Pancreas (tissue), 10 donors: ENCODE measurements around the gene NF1. TPM values are rescaled to one million over a fixed set of nuclear protein-coding genes. Genes with fewer than 3 reads are reported as not detected.

Source experiments
- ATAC-seq, 4 donors: fragments of 200-7000 bp; cut with Tn5 transposase; one replicate each; pipeline versions ENCODE4 v1.8.0 to v1.9.1; 2020; ENCODE audit warnings: mild to moderate bottlenecking in 4 of 4, moderate library complexity in 4 of 4
- DNase-seq, 6 donors: peaks; one replicate each; pipeline ENCODE4 v3.0.0-alpha.2; 2020
- FAIRE-seq: peaks from 2 replicates; lab custom pipeline; 2012; peaks lifted over from hg19 to GRCh38; lab: Jason Lieb, UNC
- H3K27ac ChIP-seq, 4 donors: fragments of 200-600 bp; sonication (generic); 1 replicate in 3 of 4; 2 replicates in 1 of 4; pipeline versions ENCODE4 v1.5.0 to v1.8.0; 2020
- H3K27me3 ChIP-seq, 4 donors: fragments of 200-600 bp; one replicate each; pipeline ENCODE4 v1.8.0; 2021
- H3K36me3 ChIP-seq, 3 donors: fragments of 200-600 bp; sonication (generic) in 1 of 3; one replicate each; pipeline versions ENCODE4 v1.5.0 to v1.8.0; 2020 to 2021
- H3K4me1 ChIP-seq, 3 donors: fragments of 200-600 bp; one replicate each; pipeline ENCODE4 v1.8.0; 2021
- H3K4me3 ChIP-seq, 4 donors: fragments of 200-600 bp; sonication (generic) in 2 of 4; one replicate each; pipeline versions ENCODE4 v1.5.0 to v1.8.0; 2020 to 2021
- H3K9me3 ChIP-seq, 4 donors: fragments of 200-600 bp; one replicate each; pipeline ENCODE4 v1.8.0; 2021
- WGBS, 2 donors: extraction: QIAGEN DNeasy Blood & Tissue Kit; methylation state at CpG; one replicate each; pipeline ENCODE4 v1.1.7; 2013; 5-methylcytosine and 5-hydroxymethylcytosine counted together
- intact Hi-C, 3 donors: fragments of 100-400 bp; cut with DNase I; formaldehyde crosslinking; loops; one replicate each; pipeline versions ENCODE4 v1.11.1 to v1.14.2; 2022
- polyA plus RNA-seq, 2 donors: library from polyadenylated mRNA; stranded (reverse); fragments of 200-250 nt; gene quantifications; one replicate each; pipeline ENCODE4 v1.2.3, GENCODE V29; 2013
- total RNA-seq, 6 donors: library from RNA; stranded (reverse); fragmentation: NEBNext Ultra II Directional in 4 of 6; extraction: Animal tissue kit (Norgen Biotek cat#: 25700) in 4 of 6; gene quantifications; one replicate each; pipeline versions ENCODE4 v1.2.1 to v1.2.4, GENCODE V29; 2021 to 2023
- TF ChIP-seq, protein P1 (sequence below), 4 donors: fragments of 200-600 bp; sonication (generic) in 3 of 4; IDR thresholded peaks; one replicate each; pipeline versions ENCODE4 v1.5.0 to v1.8.0; 2021; ENCODE audit warnings: antibody characterized with exemption in 4 of 4
- donor health status: healthy with polysubstance abuse.
- donor health status: DM: no; HTN: no; CAD: no; lungs with moderate emphysema.
- donor health status: DM: no; HTN: no; CAD: no.
- donor health status: control.
- donor health status: control.
- donor health status: Bipolar disorder and iron deficiency.
- donor health status: DM: yes; HTN: yes; CAD: no.
- donor health status: DM: no; HTN: no; CAD: no.
- donor health status: DM: no; HTN: no; CAD: no.
- donor health status: DM: yes; HTN: yes; CAD: no.

The NF1 gene
- total and polyA plus RNA-seq, 8 donors, result 6.6 to 38.4 (median 27.8) TPM

DNA sequence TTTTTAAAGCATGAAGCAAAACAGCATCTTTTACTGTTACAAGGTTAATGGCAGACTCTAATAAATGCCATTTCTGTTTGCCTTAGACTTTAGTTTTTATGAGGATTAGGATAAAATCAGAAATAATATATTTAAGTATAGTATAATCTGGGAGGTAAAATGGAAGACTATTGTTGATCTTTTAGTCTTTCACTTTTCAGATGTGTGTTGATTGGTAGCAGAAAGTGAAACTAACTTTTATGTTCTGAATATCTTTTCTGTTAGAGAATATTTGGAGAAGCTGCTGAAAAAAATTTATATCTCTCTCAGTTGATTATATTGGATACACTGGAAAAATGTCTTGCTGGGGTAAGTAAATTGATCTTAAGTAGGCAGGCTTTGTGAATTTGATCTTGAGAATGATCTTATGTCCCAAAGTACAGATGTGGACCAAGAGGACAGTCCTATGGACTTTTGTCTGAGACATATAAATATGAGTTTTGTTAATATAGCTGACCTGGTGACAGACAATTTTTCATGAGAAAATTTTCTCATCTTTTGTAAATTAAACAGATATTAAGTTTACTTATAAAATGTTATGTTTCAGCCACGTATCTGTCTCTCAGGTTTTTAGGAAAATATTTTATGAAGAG, 64.1 kb downstream of the NF1 start:
- TF ChIP-seq, protein P1, sequence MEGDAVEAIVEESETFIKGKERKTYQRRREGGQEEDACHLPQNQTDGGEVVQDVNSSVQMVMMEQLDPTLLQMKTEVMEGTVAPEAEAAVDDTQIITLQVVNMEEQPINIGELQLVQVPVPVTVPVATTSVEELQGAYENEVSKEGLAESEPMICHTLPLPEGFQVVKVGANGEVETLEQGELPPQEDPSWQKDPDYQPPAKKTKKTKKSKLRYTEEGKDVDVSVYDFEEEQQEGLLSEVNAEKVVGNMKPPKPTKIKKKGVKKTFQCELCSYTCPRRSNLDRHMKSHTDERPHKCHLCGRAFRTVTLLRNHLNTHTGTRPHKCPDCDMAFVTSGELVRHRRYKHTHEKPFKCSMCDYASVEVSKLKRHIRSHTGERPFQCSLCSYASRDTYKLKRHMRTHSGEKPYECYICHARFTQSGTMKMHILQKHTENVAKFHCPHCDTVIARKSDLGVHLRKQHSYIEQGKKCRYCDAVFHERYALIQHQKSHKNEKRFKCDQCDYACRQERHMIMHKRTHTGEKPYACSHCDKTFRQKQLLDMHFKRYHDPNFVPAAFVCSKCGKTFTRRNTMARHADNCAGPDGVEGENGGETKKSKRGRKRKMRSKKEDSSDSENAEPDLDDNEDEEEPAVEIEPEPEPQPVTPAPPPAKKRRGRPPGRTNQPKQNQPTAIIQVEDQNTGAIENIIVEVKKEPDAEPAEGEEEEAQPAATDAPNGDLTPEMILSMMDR (IDR thresholded peaks at IDR 0.05), result no peak
- Histone ChIP-seq H3K4me1 (peaks cover 0 to 8% (median 8%) of the 10 kb centered on the region in 3 donors), H3K27ac (no peak overlapping the region), H3K27me3 (no peaks in the 10 kb centered on the region), H3K36me3 (no peaks in the 10 kb centered on the region), H3K4me3 (no peak overlapping the region), H3K9me3 (no peaks in the 10 kb centered on the region)
- peak; percentile 56 for FAIRE-seq
- intact Hi-C loops, result no loop called here
- ATAC-seq, result no peak
- WGBS, 2 donors, result 86 to 88% methylated on average over 1 of the region's 1 CpG
- DNase-seq, result no peak

- H3K9me3 ChIP-seq, result no peaks in the 10 kb centered on the region
- H3K4me3 ChIP-seq, result no peak overlapping the region
- DNase-seq (no peak), ATAC-seq (no peak), FAIRE-seq (no peak)
- no peaks in the 10 kb centered on the region for H3K27me3 ChIP-seq
- no peak overlapping the region for H3K27ac ChIP-seq
- TF ChIP-seq, protein P1 (IDR thresholded peaks at IDR 0.05), result no peak
- intact Hi-C loops, result no loop called here
- 85 to 91% methylated on average over 7 of the region's 7 CpGs for WGBS, 2 donors
- no peaks in the 10 kb centered on the region for H3K36me3 ChIP-seq
- no peaks in the 10 kb centered on the region for H3K4me1 ChIP-seq
Measured at GRCh38 chr17:31163091-31163781, 68.5 kb downstream of the NF1 start.

GRCh38 chr17:31167111-31167510, 72.3 kb downstream of the NF1 start:
- no peak for ATAC-seq
- no peaks in the 10 kb centered on the region for H3K27me3 ChIP-seq
- intact Hi-C loops, result no loop called here

GRCh38 chr17:31171701-31172100, 76.9 kb downstream of the NF1 start:
- H3K9me3 ChIP-seq, result no peaks in the 10 kb centered on the region
- H3K4me3 ChIP-seq, result no peak overlapping the region
- intact Hi-C loops, result no loop called here
- H3K27me3 ChIP-seq, result no peaks in the 10 kb centered on the region
- ATAC-seq, result no peak
- no peaks in the 10 kb centered on the region for H3K36me3 ChIP-seq
- H3K27ac ChIP-seq, result no peak overlapping the region
- FAIRE-seq, result no peak
- no peak for DNase-seq
- H3K4me1 ChIP-seq, result no peaks in the 10 kb centered on the region
- TF ChIP-seq, protein P1 (IDR thresholded peaks at IDR 0.05), result no peak

More at GRCh38 chr17:31167111-31167510, 72.3 kb downstream of the NF1 start:
- WGBS, 2 donors, result 89 to 90% methylated on average over 3 of the region's 3 CpGs
- no peak overlapping the region for H3K27ac ChIP-seq
- FAIRE-seq (no peak), DNase-seq (no peak)
- H3K36me3 ChIP-seq, result no peaks in the 10 kb centered on the region
- no peaks in the 10 kb centered on the region for H3K4me1 ChIP-seq
- TF ChIP-seq, protein P1 (IDR thresholded peaks at IDR 0.05), result no peak
- H3K4me3 ChIP-seq, result no peak overlapping the region
- H3K9me3 ChIP-seq, result no peaks in the 10 kb centered on the region

DNA sequence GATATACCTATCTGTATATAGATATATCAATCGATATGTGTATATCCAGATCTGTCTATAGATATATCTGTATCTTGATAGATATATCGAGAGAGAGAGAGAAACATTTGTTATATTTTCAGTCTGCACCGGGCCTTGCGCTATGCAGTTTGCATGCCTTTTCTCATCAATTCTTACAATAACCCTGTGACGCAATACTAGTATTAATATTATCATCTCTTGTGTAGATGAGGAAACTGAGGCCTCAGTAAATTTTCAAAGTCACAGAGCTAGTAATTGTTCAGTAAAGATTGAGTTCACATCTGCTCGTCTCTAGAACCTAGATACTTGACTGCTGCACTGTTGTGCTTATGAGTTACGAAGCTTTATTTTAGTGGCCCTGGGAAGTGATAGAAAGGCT, 77.6 kb downstream of the NF1 start:
- 97% methylated on average over 7 of the region's 7 CpGs for WGBS, 2 donors
- H3K4me3 ChIP-seq, result no peak overlapping the region

More for the DNA sequence above, 77.6 kb downstream of the NF1 start:
- Histone ChIP-seq H3K36me3 (no peaks in the 10 kb centered on the region), H3K4me1 (no peaks in the 10 kb centered on the region), H3K27ac (no peak overlapping the region), H3K9me3 (no peaks in the 10 kb centered on the region), H3K27me3 (no peaks in the 10 kb centered on the region)
- TF ChIP-seq, protein P1 (IDR thresholded peaks at IDR 0.05), result no peak
- DNase-seq, result no peak
- intact Hi-C loops, result no loop called here
- FAIRE-seq, result no peak
- ATAC-seq, result no peak
